GM18951 (cell line): ENCODE measurements around the gene ZNHIT2.
"Not testable (repeated sequence)": the region's sequence is repeated elsewhere in the genome, so short reads cannot be mapped to it uniquely, and the experiment has no call there.

Experiments used
- POLR2A ChIP-seq: IDR thresholded peaks from 4 replicates; pipeline ENCODE4 v1.6.1; 2011; ENCODE audit warnings: mild to moderate bottlenecking; ENCODE audit not compliant: insufficient read length, insufficient read depth; ENCODE audit errors: extremely low read depth
- in situ Hi-C: fragments of 300-500 bp; cut with MboI; formaldehyde crosslinking; loops from one replicate; pipeline ENCODE4 v1.12.0; 2022; ENCODE audit warnings: low sequenced_read_pairs, mixed read lengths, inconsistent platforms; ENCODE audit not compliant: unreplicated experiment

The ZNHIT2 gene

DNA sequence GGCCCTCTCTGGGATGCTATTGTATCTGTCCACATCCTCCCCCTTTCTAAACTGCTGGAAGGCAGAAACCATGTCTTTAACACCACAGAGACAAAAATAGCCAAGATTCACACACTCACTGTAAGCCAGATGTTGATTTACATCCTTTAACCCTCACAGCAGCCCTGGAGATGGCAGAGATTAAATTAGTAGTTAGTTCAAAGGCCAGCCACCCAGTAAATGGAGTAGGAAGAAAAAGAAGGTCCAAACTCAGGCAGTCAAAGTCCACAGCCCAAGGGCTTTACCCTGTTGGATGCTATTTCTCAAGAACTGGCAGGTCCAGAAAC lies 2.1 kb upstream of the ZNHIT2 start:
- in situ Hi-C loops, result no loop called here
- no peak for TF ChIP-seq POLR2A

DNA sequence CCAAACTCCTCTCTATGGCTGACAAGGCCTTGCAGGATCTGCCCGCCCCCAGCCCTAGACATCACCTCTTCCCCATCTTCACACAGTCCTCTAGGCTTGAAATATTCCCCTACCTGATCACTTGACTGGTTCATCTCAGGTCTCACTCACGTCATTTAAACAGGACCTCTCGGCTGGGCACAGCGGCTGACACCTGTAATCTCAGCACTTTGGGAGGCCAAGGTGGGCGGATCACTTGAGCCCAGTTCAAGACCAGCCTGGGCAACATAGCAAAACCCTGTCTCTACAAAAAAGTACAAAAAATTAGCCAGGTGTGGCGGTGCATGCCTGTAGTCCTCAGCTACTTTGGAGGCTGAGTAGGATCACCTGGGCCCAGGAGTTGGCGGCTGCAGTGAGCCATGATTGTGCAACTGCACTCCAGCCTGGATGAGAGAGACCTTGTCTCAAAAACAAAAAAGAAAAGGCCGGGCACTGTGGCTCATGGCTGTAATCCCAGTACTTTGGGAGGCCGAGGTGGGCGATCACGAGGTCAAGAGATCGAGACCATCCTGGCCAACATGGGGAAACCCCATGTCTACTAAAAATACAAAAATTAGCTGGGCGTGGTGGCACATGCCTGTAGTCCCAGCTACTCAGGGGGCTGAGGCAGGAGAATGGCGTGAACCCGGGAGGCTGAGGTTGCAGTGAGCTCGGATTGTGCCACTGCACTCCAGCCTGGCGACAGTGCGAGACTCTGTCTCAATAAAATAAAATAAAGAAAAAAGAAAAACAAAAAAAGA lies 1.6 kb upstream of the ZNHIT2 start:
- in situ Hi-C loops, result not testable (repeated sequence)

DNA sequence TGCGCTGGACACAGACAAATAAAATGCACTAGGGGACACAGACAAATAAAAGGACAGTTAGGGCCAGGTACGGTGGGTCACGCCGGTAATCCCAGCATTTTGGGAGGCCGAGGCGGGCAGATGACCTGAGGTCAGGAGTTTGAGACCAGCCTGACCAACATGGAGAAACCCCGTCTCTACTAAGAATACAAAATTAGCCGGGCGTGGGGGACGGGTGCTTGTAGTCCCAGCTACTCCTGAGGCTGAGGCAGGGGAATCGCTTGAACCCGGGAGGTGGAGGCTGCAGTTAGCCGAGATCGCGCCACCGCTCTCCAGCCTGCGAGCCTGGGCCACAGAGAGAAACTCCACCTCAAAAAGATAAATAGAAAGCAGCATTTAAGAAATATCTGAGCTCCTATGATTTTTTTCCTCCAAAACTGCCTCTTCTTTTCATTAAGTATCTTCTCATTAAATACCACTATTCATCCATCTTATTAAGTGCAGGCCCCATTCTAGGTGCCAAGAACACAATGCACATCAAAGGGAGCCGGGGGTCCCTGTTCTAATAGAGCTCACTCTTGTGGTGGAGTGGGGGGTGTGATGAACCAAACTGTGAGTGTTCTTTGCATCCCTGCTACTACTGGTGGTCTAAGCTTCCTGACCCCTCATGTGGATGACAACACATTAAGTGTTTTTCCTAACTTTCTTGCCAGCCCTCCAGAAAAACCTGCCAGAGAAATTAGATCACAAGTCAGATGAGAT lies 766 bp upstream of the ZNHIT2 start:
- in situ Hi-C loops, result no loop called here
- no peak for TF ChIP-seq POLR2A

DNA sequence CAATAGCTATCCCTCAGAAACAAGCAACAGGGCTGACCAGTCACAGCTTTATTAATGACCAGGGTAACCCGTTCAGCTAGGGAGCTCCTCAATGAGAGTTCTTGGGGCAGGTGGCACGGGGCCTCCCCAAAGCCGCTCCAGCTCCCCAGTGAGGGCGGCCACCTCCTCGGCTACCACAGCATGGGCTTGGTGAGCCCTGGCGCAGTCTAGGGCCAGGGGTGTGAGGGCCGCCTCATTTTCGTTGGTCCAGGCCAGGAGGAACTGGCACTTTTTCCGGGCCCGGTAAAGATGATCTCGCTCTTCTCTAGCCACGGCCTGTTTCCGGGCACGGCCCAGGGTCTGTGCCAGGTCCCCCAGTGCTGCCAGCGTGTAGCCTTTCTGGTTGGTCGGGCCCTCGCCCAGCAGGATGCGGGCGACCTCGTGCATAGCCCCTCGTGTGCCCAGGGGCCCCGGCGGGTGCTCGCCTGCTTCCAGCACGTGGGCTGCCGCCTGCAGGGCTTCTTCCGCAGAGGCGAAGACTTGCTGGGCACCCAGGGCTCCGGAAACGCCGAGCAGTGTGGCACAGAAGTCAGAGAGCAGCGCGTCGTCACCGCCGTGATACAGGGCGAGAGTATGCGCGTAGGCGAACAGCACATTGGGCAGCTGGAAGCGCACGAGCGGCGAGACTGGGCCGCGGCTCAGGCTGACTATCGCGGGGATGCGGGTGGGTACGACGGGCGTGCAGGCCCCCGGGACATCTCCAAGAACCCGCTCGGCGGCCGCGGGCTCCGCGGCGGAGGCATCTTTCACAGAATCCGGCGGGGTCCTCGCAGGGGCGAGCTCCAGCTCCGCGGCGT lies 913 bp downstream of the ZNHIT2 start:
- in situ Hi-C loops, result no loop called here
- no peak for TF ChIP-seq POLR2A

GRCh38 chr11:65115361-65116082 lies 2.0 kb downstream of the ZNHIT2 start:
- TF ChIP-seq POLR2A, result no peak
- in situ Hi-C loops, result no loop called here

- no peak for TF ChIP-seq POLR2A
- in situ Hi-C loops, result no loop called here
Measured at GRCh38 chr11:65114538-65115171, 2.8 kb downstream of the ZNHIT2 start.

DNA sequence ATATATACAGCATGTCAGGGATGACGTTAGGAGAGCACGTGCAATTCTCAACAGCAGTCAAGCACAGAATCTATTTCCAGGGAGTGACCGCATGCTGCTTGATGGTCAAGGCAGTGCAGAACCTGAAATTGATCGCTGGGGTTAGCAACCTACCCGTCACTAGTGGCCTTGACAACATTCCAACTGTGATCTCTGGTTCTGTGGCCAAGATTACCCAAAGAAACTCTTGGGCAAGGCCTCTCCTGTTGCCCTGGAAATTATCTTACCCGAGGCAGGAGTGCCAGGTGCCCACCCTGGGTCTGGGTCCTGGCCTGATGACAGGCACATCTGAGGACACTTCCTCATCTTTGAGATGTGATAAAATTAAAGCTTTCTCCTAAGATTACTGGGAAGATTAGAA lies 3.7 kb downstream of the ZNHIT2 start:
- in situ Hi-C loops, result no loop called here
- no peak for TF ChIP-seq POLR2A

DNA sequence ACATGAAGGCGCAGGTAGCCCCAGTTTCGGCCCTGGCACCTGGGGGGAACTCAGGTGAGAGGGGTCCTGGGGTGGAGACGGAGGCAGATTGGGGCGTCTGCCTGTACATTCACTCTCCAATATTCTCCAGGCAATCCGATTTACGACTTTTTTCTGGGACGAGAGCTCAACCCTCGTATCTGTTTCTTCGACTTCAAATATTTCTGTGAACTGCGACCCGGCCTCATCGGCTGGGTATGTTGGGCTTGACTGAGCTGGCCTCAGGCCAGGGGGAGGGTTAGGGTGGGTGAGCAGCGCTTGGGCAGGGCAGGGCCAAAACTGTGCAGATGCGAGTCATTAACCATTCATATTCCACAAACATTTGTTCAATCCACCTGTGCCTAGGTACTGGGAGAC lies 4.1 kb downstream of the ZNHIT2 start:
- in situ Hi-C loops, result no loop called here
- no peak for TF ChIP-seq POLR2A

- in situ Hi-C loops, result no loop called here
- TF ChIP-seq POLR2A, result no peak
Measured at GRCh38 chr11:65112546-65113360, 4.7 kb downstream of the ZNHIT2 start.

- in situ Hi-C loops, result no loop called here
- TF ChIP-seq POLR2A, result peak; percentile 98
Measured at GRCh38 chr11:65111744-65112545, 5.6 kb downstream of the ZNHIT2 start, which contains the start of gene TM7SF2. TM7SF2 (plus strand) TSS chr11:65111872; CDS start chr11:65112016, 144 bp downstream.

GRCh38 chr11:65111159-65111743 lies 6.2 kb downstream of the ZNHIT2 start:
- no peak for TF ChIP-seq POLR2A
- in situ Hi-C loops, result no loop called here

GRCh38 chr11:65110354-65110861 lies 7.1 kb downstream of the ZNHIT2 start:
- TF ChIP-seq POLR2A, result no peak
- in situ Hi-C loops, result no loop called here
